ENCODE data around the gene STOML1. TPM values are rescaled to one million over a fixed set of nuclear protein-coding genes. Genes with fewer than 3 reads are reported as not detected.

Gene STOML1
- polyA plus RNA-seq, 1 donor (not counting 4 experiments of a cell fraction or from before 2014, with no cell fraction given), result 7.0 TPM

- no peak for FAIRE-seq
- peaks cover 14% of the 10 kb centered on the region for H3K4me1 ChIP-seq (ENCODE audit: control insufficient read depth, extremely low read depth, insufficient read depth, low read length)
- no peak overlapping the region for H3K4me2 ChIP-seq (ENCODE audit: control insufficient read depth, extremely low read depth, insufficient read depth, low read depth, low read length)
- no peaks in the 10 kb centered on the region for H3K79me2 ChIP-seq (ENCODE audit: control insufficient read depth, insufficient read depth, low read length)
- no peak overlapping the region for H3K27ac ChIP-seq (ENCODE audit: control insufficient read depth, insufficient read depth, low read length)
- H3K27me3 ChIP-seq (ENCODE audit: control insufficient read depth, extremely low read depth, insufficient read depth, low read length), result no peaks in the 10 kb centered on the region
- H3K9me1 ChIP-seq (ENCODE audit: control insufficient read depth, extremely low read depth, insufficient read depth, low read length), result no peaks in the 10 kb centered on the region
- no peak overlapping the region for H2AFZ ChIP-seq (ENCODE audit: control insufficient read depth, low read length)
- no peak overlapping the region for H3K4me3 ChIP-seq (ENCODE audit: control insufficient read depth in 2 of 3, extremely low read depth in 1 of 3, insufficient read depth in 2 of 3, low read depth in 1 of 3, low read length in 3 of 3)
- TF ChIP-seq EZH2 (IDR thresholded peaks at IDR 0.05; ENCODE audit: low read length) (no peak), CTCF (optimal IDR thresholded peaks at IDR 0.05 in 1 of 3, IDR thresholded peaks at IDR 0.05 in 1 of 3, conservative IDR thresholded peaks at IDR 0.05 in 1 of 3; ENCODE audit: extremely low read depth in 1 of 3, insufficient read depth in 2 of 3, low read length in 3 of 3) (no peak)
- dilution Hi-C loops (cut with MboI; ENCODE audit: extremely low pct_ligation_motif_present, low sequenced_read_pairs), result no loop called here
- H4K20me1 ChIP-seq (ENCODE audit: control insufficient read depth, extremely low read depth, insufficient read depth, low read length), result no peaks in the 10 kb centered on the region
- H3K36me3 ChIP-seq (ENCODE audit: control insufficient read depth in 2 of 2, extremely low read depth in 1 of 2, insufficient read depth in 2 of 2, low read length in 2 of 2), result peaks cover 0 to 3% of the 10 kb centered on the region in 2 experiments
- H3K9me3 ChIP-seq (ENCODE audit: control insufficient read depth, low read depth, low read length), result no peaks in the 10 kb centered on the region
- no peak overlapping the region for H3K9ac ChIP-seq (ENCODE audit: control insufficient read depth, extremely low read depth, insufficient read depth, low read length)
- DNase-seq (ENCODE audit: low read depth, low spot score), result no peak
Measured at GRCh38 chr15:73942751-73943270, 49.3 kb downstream of the STOML1 start.

GRCh38 chr15:73941871-73942635 lies 50.0 kb downstream of the STOML1 start:
- dilution Hi-C loops (cut with MboI; ENCODE audit: extremely low pct_ligation_motif_present, low sequenced_read_pairs), result no loop called here
- Histone ChIP-seq H3K4me3 (ENCODE audit: control insufficient read depth in 2 of 3, extremely low read depth in 1 of 3, insufficient read depth in 2 of 3, low read depth in 1 of 3, low read length in 3 of 3) (no peak overlapping the region), H4K20me1 (ENCODE audit: control insufficient read depth, extremely low read depth, insufficient read depth, low read length) (no peaks in the 10 kb centered on the region), H3K4me2 (ENCODE audit: control insufficient read depth, extremely low read depth, insufficient read depth, low read depth, low read length) (no peak overlapping the region), H2AFZ (ENCODE audit: control insufficient read depth, low read length) (no peak overlapping the region), H3K27ac (ENCODE audit: control insufficient read depth, insufficient read depth, low read length) (no peak overlapping the region), H3K9ac (ENCODE audit: control insufficient read depth, extremely low read depth, insufficient read depth, low read length) (no peak overlapping the region), H3K9me3 (ENCODE audit: control insufficient read depth, low read depth, low read length) (no peaks in the 10 kb centered on the region), H3K9me1 (ENCODE audit: control insufficient read depth, extremely low read depth, insufficient read depth, low read length) (no peaks in the 10 kb centered on the region), H3K4me1 (ENCODE audit: control insufficient read depth, extremely low read depth, insufficient read depth, low read length) (peaks cover 14% of the 10 kb centered on the region), H3K27me3 (ENCODE audit: control insufficient read depth, extremely low read depth, insufficient read depth, low read length) (no peaks in the 10 kb centered on the region), H3K79me2 (ENCODE audit: control insufficient read depth, insufficient read depth, low read length) (no peaks in the 10 kb centered on the region), H3K36me3 (ENCODE audit: control insufficient read depth in 2 of 2, extremely low read depth in 1 of 2, insufficient read depth in 2 of 2, low read length in 2 of 2) (no peaks in the 10 kb centered on the region)
- FAIRE-seq (no peak), DNase-seq (ENCODE audit: low read depth, low spot score) (no peak)
- TF ChIP-seq CTCF (optimal IDR thresholded peaks at IDR 0.05 in 1 of 3, IDR thresholded peaks at IDR 0.05 in 1 of 3, conservative IDR thresholded peaks at IDR 0.05 in 1 of 3; ENCODE audit: extremely low read depth in 1 of 3, insufficient read depth in 2 of 3, low read length in 3 of 3), result no peak
- no peak for TF ChIP-seq EZH2 (IDR thresholded peaks at IDR 0.05; ENCODE audit: low read length)
